ENCODE data around the gene ENTPD5. TPM values are rescaled to one million over a fixed set of nuclear protein-coding genes. Genes with fewer than 3 reads are reported as not detected.
"Not testable (repeated sequence)": the region's sequence is repeated elsewhere in the genome, so short reads cannot be mapped to it uniquely, and the experiment has no call there.

ENTPD5 gene
- total and polyA plus RNA-seq, 5 donors, result 5.7 to 8.7 (median 7.7) TPM

GRCh38 chr14:73998726-73999125 is 20.4 kb downstream of the ENTPD5 start:
- no peak overlapping the region for H3K27ac ChIP-seq (ENCODE audit: low read length)
- no peaks in the 10 kb centered on the region for H3K4me1 ChIP-seq (ENCODE audit: control insufficient read depth, insufficient read depth, low read length)
- ATAC-seq (no peak), DNase-seq (no peak)
- WGBS, result 89% methylated on average over 2 of the region's 2 CpGs
- H3K27me3 ChIP-seq (ENCODE audit: control insufficient read depth, insufficient read depth), result no peaks in the 10 kb centered on the region
- intact Hi-C loops (cut with DNase I), result no loop called here
- H3K9me3 ChIP-seq (ENCODE audit: control insufficient read depth, low read length), result no peaks in the 10 kb centered on the region
- no peak overlapping the region for H3K4me3 ChIP-seq (ENCODE audit: low read length)

GRCh38 chr14:73997944-73998447 is 21.1 kb downstream of the ENTPD5 start:
- ATAC-seq, result no peak

GRCh38 chr14:73997108-73997943 is 21.8 kb downstream of the ENTPD5 start:
- Histone ChIP-seq H3K9me3 (ENCODE audit: control insufficient read depth, low read length) (no peaks in the 10 kb centered on the region), H3K27ac (ENCODE audit: low read length) (no peak overlapping the region), H3K27me3 (ENCODE audit: control insufficient read depth, insufficient read depth) (no peaks in the 10 kb centered on the region), H3K4me3 (ENCODE audit: low read length) (no peak overlapping the region), H3K4me1 (ENCODE audit: control insufficient read depth, insufficient read depth, low read length) (no peaks in the 10 kb centered on the region)
- DNase-seq (no peak), ATAC-seq (no peak)
- WGBS, result 93% methylated on average over 1 of the region's 1 CpG
- intact Hi-C loops (cut with DNase I), result no loop called here

More at GRCh38 chr14:73997944-73998447, 21.1 kb downstream of the ENTPD5 start:
- no peak for DNase-seq
- intact Hi-C loops (cut with DNase I), result no loop called here
- H3K27me3 ChIP-seq (ENCODE audit: control insufficient read depth, insufficient read depth), result no peaks in the 10 kb centered on the region
- H3K4me1 ChIP-seq (ENCODE audit: control insufficient read depth, insufficient read depth, low read length), result no peaks in the 10 kb centered on the region
- no peak overlapping the region for H3K4me3 ChIP-seq (ENCODE audit: low read length)
- no peak overlapping the region for H3K27ac ChIP-seq (ENCODE audit: low read length)
- 83% methylated on average over 7 of the region's 7 CpGs for WGBS
- no peaks in the 10 kb centered on the region for H3K9me3 ChIP-seq (ENCODE audit: control insufficient read depth, low read length)

- no peaks in the 10 kb centered on the region for H3K9me3 ChIP-seq (ENCODE audit: control insufficient read depth, low read length)
- DNase-seq (no peak), ATAC-seq (no peak)
- H3K4me1 ChIP-seq (ENCODE audit: control insufficient read depth, insufficient read depth, low read length), result no peaks in the 10 kb centered on the region
- no peak overlapping the region for H3K27ac ChIP-seq (ENCODE audit: low read length)
- no peaks in the 10 kb centered on the region for H3K27me3 ChIP-seq (ENCODE audit: control insufficient read depth, insufficient read depth)
- intact Hi-C loops (cut with DNase I), result no loop called here
- H3K4me3 ChIP-seq (ENCODE audit: low read length), result no peak overlapping the region
- 64% methylated on average over 2 of the region's 2 CpGs for whole genome bisulfite sequencing
Observed at GRCh38 chr14:73996731-73997107, 22.4 kb downstream of the ENTPD5 start.

GRCh38 chr14:73995977-73996378 is 23.1 kb downstream of the ENTPD5 start:
- Histone ChIP-seq H3K4me3 (ENCODE audit: low read length) (no peak overlapping the region), H3K9me3 (ENCODE audit: control insufficient read depth, low read length) (no peaks in the 10 kb centered on the region), H3K4me1 (ENCODE audit: control insufficient read depth, insufficient read depth, low read length) (no peaks in the 10 kb centered on the region), H3K27me3 (ENCODE audit: control insufficient read depth, insufficient read depth) (no peaks in the 10 kb centered on the region), H3K27ac (ENCODE audit: low read length) (no peak overlapping the region)
- WGBS, result 95% methylated on average over 8 of the region's 8 CpGs
- intact Hi-C loops (cut with DNase I), result no loop called here
- DNase-seq (no peak), ATAC-seq (no peak)

GRCh38 chr14:73994926-73995325 is 24.2 kb downstream of the ENTPD5 start:
- H3K27me3 ChIP-seq (ENCODE audit: control insufficient read depth, insufficient read depth); H3K27ac ChIP-seq (ENCODE audit: low read length); H3K4me1 ChIP-seq (ENCODE audit: control insufficient read depth, insufficient read depth, low read length); DNase-seq; H3K9me3 ChIP-seq (ENCODE audit: control insufficient read depth, low read length); intact Hi-C loops (cut with DNase I); H3K4me3 ChIP-seq (ENCODE audit: low read length); ATAC-seq: not testable (repeated sequence)
- WGBS, result 95% methylated on average over 7 of the region's 7 CpGs

GRCh38 chr14:73991092-73991491 is 28.0 kb downstream of the ENTPD5 start:
- WGBS, result 68% methylated on average over 4 of the region's 4 CpGs
- H3K9me3 ChIP-seq (ENCODE audit: control insufficient read depth, low read length), result no peaks in the 10 kb centered on the region
- no peaks in the 10 kb centered on the region for H3K4me1 ChIP-seq (ENCODE audit: control insufficient read depth, insufficient read depth, low read length)
- H3K27ac ChIP-seq (ENCODE audit: low read length), result no peak overlapping the region
- ATAC-seq, result no peak
- intact Hi-C loops (cut with DNase I), result no loop called here
- DNase-seq, result no peak
- no peaks in the 10 kb centered on the region for H3K27me3 ChIP-seq (ENCODE audit: control insufficient read depth, insufficient read depth)
- no peak overlapping the region for H3K4me3 ChIP-seq (ENCODE audit: low read length)

GRCh38 chr14:73988656-73989055 is 30.4 kb downstream of the ENTPD5 start:
- H3K4me1 ChIP-seq (ENCODE audit: control insufficient read depth, insufficient read depth, low read length); H3K4me3 ChIP-seq (ENCODE audit: low read length); H3K9me3 ChIP-seq (ENCODE audit: control insufficient read depth, low read length); intact Hi-C loops (cut with DNase I); DNase-seq; H3K27me3 ChIP-seq (ENCODE audit: control insufficient read depth, insufficient read depth); H3K27ac ChIP-seq (ENCODE audit: low read length); ATAC-seq: not testable (repeated sequence)
- 82% methylated on average over 6 of the region's 7 CpGs for WGBS

GRCh38 chr14:73988065-73988464 is 31.0 kb downstream of the ENTPD5 start:
- H3K4me3 ChIP-seq (ENCODE audit: low read length), result no peak overlapping the region
- intact Hi-C loops (cut with DNase I), result no loop called here
- H3K4me1 ChIP-seq (ENCODE audit: control insufficient read depth, insufficient read depth, low read length), result no peaks in the 10 kb centered on the region
- H3K27me3 ChIP-seq (ENCODE audit: control insufficient read depth, insufficient read depth), result no peaks in the 10 kb centered on the region
- ATAC-seq (no peak), DNase-seq (no peak)
- 91% methylated on average over 3 of the region's 3 CpGs for WGBS
- H3K9me3 ChIP-seq (ENCODE audit: control insufficient read depth, low read length), result no peaks in the 10 kb centered on the region
- H3K27ac ChIP-seq (ENCODE audit: low read length), result no peak overlapping the region

GRCh38 chr14:73977896-73978295 is 41.2 kb downstream of the ENTPD5 start:
- Histone ChIP-seq H3K4me3 (ENCODE audit: low read length) (no peak overlapping the region), H3K27me3 (ENCODE audit: control insufficient read depth, insufficient read depth) (no peaks in the 10 kb centered on the region), H3K9me3 (ENCODE audit: control insufficient read depth, low read length) (no peaks in the 10 kb centered on the region), H3K27ac (ENCODE audit: low read length) (no peak overlapping the region), H3K4me1 (ENCODE audit: control insufficient read depth, insufficient read depth, low read length) (peaks cover 6% of the 10 kb centered on the region)
- ATAC-seq, result no peak
- 64% methylated on average over 4 of the region's 4 CpGs for WGBS
- intact Hi-C loops (cut with DNase I), result no loop called here
- DNase-seq, result no peak

- no peak overlapping the region for H3K4me3 ChIP-seq (ENCODE audit: low read length)
- ATAC-seq (peak in 1 of 2 donors; percentile 13), DNase-seq (no peak)
- H3K4me1 ChIP-seq (ENCODE audit: control insufficient read depth, insufficient read depth, low read length), result peaks cover 6% of the 10 kb centered on the region
- no peaks in the 10 kb centered on the region for H3K9me3 ChIP-seq (ENCODE audit: control insufficient read depth, low read length)
- intact Hi-C loops (cut with DNase I), result no loop called here
- 80% methylated on average over 6 of the region's 6 CpGs for WGBS
- H3K27ac ChIP-seq (ENCODE audit: low read length), result no peak overlapping the region
- no peaks in the 10 kb centered on the region for H3K27me3 ChIP-seq (ENCODE audit: control insufficient read depth, insufficient read depth)
Observed at GRCh38 chr14:73976125-73976524, 43.0 kb downstream of the ENTPD5 start.

All from right cardiac atrium (tissue), 5 donors.